H1 (cell line): ENCODE data around the gene SOX30. TPM values are rescaled to one million over a fixed set of nuclear protein-coding genes. Genes with fewer than 3 reads are reported as not detected.
"Not testable (repeated sequence)": the region's sequence is repeated elsewhere in the genome, so short reads cannot be mapped to it uniquely, and the experiment has no call there.

Experiments used
- CTCF ChIA-PET: fragments of 300-600 bp; sonication (Branson Sonifier 250); formaldehyde crosslinking; loops from one replicate; lab custom pipeline; 2021; ENCODE audit not compliant: partially characterized antibody; lab: Charles Lee
- POLR2A ChIA-PET: fragments of 300-600 bp; sonication (Branson Sonifier 250); formaldehyde crosslinking; loops from one replicate; lab custom pipeline; 2021; ENCODE audit warnings: inconsistent platforms; ENCODE audit not compliant: partially characterized antibody; lab: Charles Lee
- DNase-seq, 2 experiments: peaks; one replicate each; pipeline versions ENCODE4 v3.0.0 to v3.0.0-alpha.2; 2010 to 2022; ENCODE audit warnings: low spot score in 2 of 2, low read depth in 1 of 2, mixed read lengths in 1 of 2
- FAIRE-seq: peaks from 2 replicates; lab custom pipeline; 2011; peaks lifted over from hg19 to GRCh38; lab: Jason Lieb, UNC
- H2AFZ ChIP-seq: 2 replicates; pipeline ENCODE4 v1.8.1; 2012; ENCODE audit warnings: low read length, inconsistent platforms
- H2AK5ac ChIP-seq: 2 replicates; pipeline ENCODE4 v1.6.1; 2013; ENCODE audit warnings: low read depth, low read length
- H2BK120ac ChIP-seq: replicated peaks from 2 replicates; pipeline ENCODE3; 2013; ENCODE audit warnings: low read depth, low read length, inconsistent platforms
- H2BK12ac ChIP-seq: 2 replicates; pipeline ENCODE4 v1.6.1; 2013; ENCODE audit warnings: low read depth, low read length
- H2BK15ac ChIP-seq: 2 replicates; pipeline ENCODE4 v1.6.1; 2013; ENCODE audit warnings: low read length
- H2BK20ac ChIP-seq: 2 replicates; pipeline ENCODE4 v1.6.1; 2013; ENCODE audit warnings: low read length
- H2BK5ac ChIP-seq: 2 replicates; pipeline ENCODE4 v1.6.1; 2013; ENCODE audit warnings: low read depth, low read length
- H3K14ac ChIP-seq: 2 replicates; pipeline ENCODE4 v1.6.1; 2013; ENCODE audit warnings: inconsistent platforms; ENCODE audit not compliant: insufficient read length
- H3K18ac ChIP-seq: 2 replicates; pipeline ENCODE4 v1.6.1; 2013; ENCODE audit warnings: low read length; ENCODE audit errors: extremely low read depth
- H3K23ac ChIP-seq: 2 replicates; pipeline ENCODE4 v1.6.1; 2013; ENCODE audit warnings: inconsistent platforms; ENCODE audit not compliant: insufficient read length
- H3K23me2 ChIP-seq: 2 replicates; pipeline ENCODE4 v1.6.1; 2013; ENCODE audit warnings: low read depth, low read length
- H3K27ac ChIP-seq: 2 replicates; pipeline ENCODE4 v1.6.1; 2011; ENCODE audit warnings: low read depth, low read length, inconsistent platforms
- H3K27me3 ChIP-seq, 4 experiments: replicated peaks in 1 of 4; 1 replicate in 1 of 4; 2 replicates in 3 of 4; pipeline versions ENCODE4 v1.6.1 to v1.8.1; 2011 to 2013; ENCODE audit warnings: low read length in 3 of 4, mild to moderate bottlenecking in 3 of 4, inconsistent platforms in 2 of 4, mixed read lengths in 2 of 4, moderate library complexity in 1 of 4; ENCODE audit not compliant: control insufficient read depth in 3 of 4, insufficient read depth in 3 of 4; ENCODE audit errors: extremely low read depth in 1 of 4
- H3K36me3 ChIP-seq, 4 experiments: 2 replicates each; pipeline versions ENCODE4 v1.6.1 to v1.8.1; 2011 to 2013; ENCODE audit warnings: mild to moderate bottlenecking in 4 of 4, low read length in 3 of 4, moderate library complexity in 2 of 4, control low read depth in 1 of 4, inconsistent platforms in 1 of 4; ENCODE audit not compliant: insufficient read depth in 4 of 4, control insufficient read depth in 2 of 4
- H3K4ac ChIP-seq: replicated peaks from 2 replicates; pipeline ENCODE3; 2013; ENCODE audit warnings: low read length, low read depth, mixed read lengths, inconsistent platforms; ENCODE audit not compliant: insufficient read length
- H3K4me1 ChIP-seq, 4 experiments: replicated peaks in 1 of 4; 1 replicate in 1 of 4; 2 replicates in 3 of 4; pipeline versions ENCODE4 v1.6.1 to v1.8.1; 2011 to 2013; ENCODE audit warnings: low read length in 3 of 4, inconsistent platforms in 2 of 4, mixed read lengths in 1 of 4; ENCODE audit not compliant: insufficient read depth in 4 of 4, control insufficient read depth in 3 of 4
- H3K4me2 ChIP-seq, 2 experiments: 2 replicates each; pipeline versions ENCODE4 v1.6.1 to v1.8.1; 2011 to 2013; ENCODE audit warnings: low read depth in 2 of 2, low read length in 2 of 2, control low read depth in 1 of 2, inconsistent platforms in 1 of 2, mild to moderate bottlenecking in 1 of 2; ENCODE audit not compliant: insufficient read depth in 1 of 2
- H3K4me3 ChIP-seq, 4 experiments: fragments of 200-600, 300-600 bp in 1 of 4; sonication (generic), shearing (Covaris generic), sonication (Bioruptor Twin) in 1 of 4; 2 replicates each; pipeline versions ENCODE4 v1.5.1 to v1.8.1; 2011 to 2016; ENCODE audit warnings: low read length in 4 of 4, low read depth in 3 of 4, control low read depth in 2 of 4, inconsistent platforms in 2 of 4, mild to moderate bottlenecking in 2 of 4, mixed read lengths in 1 of 4, moderate library complexity in 1 of 4; ENCODE audit not compliant: insufficient read depth in 2 of 4; ENCODE audit errors: extremely low read depth in 1 of 4
- H3K56ac ChIP-seq: replicated peaks from 2 replicates; pipeline ENCODE3; 2013; ENCODE audit warnings: low read depth, mild to moderate bottlenecking, mixed read lengths, low read length, inconsistent platforms; ENCODE audit not compliant: insufficient read length
- H3K79me1 ChIP-seq: 2 replicates; pipeline ENCODE4 v1.6.1; 2013; ENCODE audit warnings: low read depth, low read length, control low read depth
- H3K79me2 ChIP-seq, 2 experiments: 2 replicates each; pipeline versions ENCODE4 v1.6.1 to v1.8.1; 2012 to 2013; ENCODE audit warnings: low read length in 2 of 2, mild to moderate bottlenecking in 2 of 2, inconsistent platforms in 1 of 2; ENCODE audit not compliant: insufficient read depth in 2 of 2, control insufficient read depth in 1 of 2
- H3K9ac ChIP-seq, 4 experiments: replicated peaks in 1 of 4; 1 replicate in 1 of 4; 2 replicates in 3 of 4; pipeline versions ENCODE4 v1.6.1 to v1.8.1; 2011 to 2013; ENCODE audit warnings: low read depth in 3 of 4, low read length in 3 of 4, control low read depth in 2 of 4, mild to moderate bottlenecking in 2 of 4, moderate library complexity in 2 of 4, inconsistent platforms in 1 of 4; ENCODE audit errors: extremely low read depth in 1 of 4
- H3K9me3 ChIP-seq, 2 experiments: 2 replicates each; pipeline versions ENCODE4 v1.6.1 to v1.8.1; 2012 to 2013; ENCODE audit warnings: mild to moderate bottlenecking in 2 of 2, moderate library complexity in 2 of 2, control low read depth in 1 of 2, inconsistent platforms in 1 of 2, low read depth in 1 of 2, low read length in 1 of 2, mixed read lengths in 1 of 2; ENCODE audit not compliant: insufficient read depth in 2 of 2
- H4K20me1 ChIP-seq, 2 experiments: replicated peaks in 1 of 2; 2 replicates each; pipeline versions ENCODE3 to v1.8.1; 2011 to 2013; ENCODE audit warnings: inconsistent platforms in 2 of 2, low read length in 2 of 2, mild to moderate bottlenecking in 1 of 2; ENCODE audit not compliant: insufficient read depth in 2 of 2, control insufficient read depth in 1 of 2
- H4K5ac ChIP-seq: 2 replicates; pipeline ENCODE4 v1.6.1; 2013; ENCODE audit warnings: low read length, low read depth, mixed read lengths, inconsistent platforms; ENCODE audit not compliant: insufficient read length
- H4K8ac ChIP-seq: 2 replicates; pipeline ENCODE4 v1.8.0; 2013; ENCODE audit warnings: mild to moderate bottlenecking, moderate library complexity, low read length, inconsistent platforms; ENCODE audit not compliant: insufficient read depth; ENCODE audit errors: extremely low read depth
- H4K91ac ChIP-seq: replicated peaks from 2 replicates; pipeline ENCODE3; 2013; ENCODE audit warnings: low read length, mixed read lengths, inconsistent platforms; ENCODE audit not compliant: insufficient read length
- WGBS, 2 experiments: shearing (Covaris generic) in 1 of 2; methylation state at CpG; one replicate each; pipeline versions ENCODE4 v1.1.6 to v1.1.7; 2013 to 2015; ENCODE audit warnings: low lambda C conversion rate in 2 of 2, mixed read lengths in 2 of 2, inconsistent platforms in 1 of 2, low coverage in 1 of 2, missing lambda C conversion rate in 1 of 2; ENCODE audit not compliant: insufficient replicate concordance in 2 of 2, insufficient coverage in 1 of 2, insufficient read length in 1 of 2; ENCODE audit errors: extremely low coverage in 1 of 2, missing lambda C conversion rate in 1 of 2; 5-methylcytosine and 5-hydroxymethylcytosine counted together
- polyA plus RNA-seq, 7 experiments: library from polyadenylated mRNA; depleted of rRNA in 3 of 7; stranded (reverse) in 5 of 7; unstranded in 2 of 7; fragments of >200 nt in 5 of 7; fragments of 200-250 nt in 2 of 7; gene quantifications; 1 replicate in 5 of 7; 2 replicates in 1 of 7; 4 replicates in 1 of 7; pipeline versions ENCODE4 v1.2.1 to v1.2.3, GENCODE V29; 2011 to 2013; ENCODE audit warnings: missing spikeins in 2 of 7, mixed read lengths in 2 of 7
- total RNA-seq: library from RNA; stranded (reverse); fragmentation: NEBNext Ultra II Directional; extraction: Animal tissue kit (Norgen Biotek cat#: 25700); gene quantifications from 2 replicates; pipeline ENCODE4 v1.2.1, GENCODE V29; 2021

The SOX30 gene
- total and polyA plus RNA-seq, 2 of the 8 experiments (the other 6 are each of a cell fraction or from before 2014, with no cell fraction given) = 0.35 TPM; not detected in 1

DNA sequence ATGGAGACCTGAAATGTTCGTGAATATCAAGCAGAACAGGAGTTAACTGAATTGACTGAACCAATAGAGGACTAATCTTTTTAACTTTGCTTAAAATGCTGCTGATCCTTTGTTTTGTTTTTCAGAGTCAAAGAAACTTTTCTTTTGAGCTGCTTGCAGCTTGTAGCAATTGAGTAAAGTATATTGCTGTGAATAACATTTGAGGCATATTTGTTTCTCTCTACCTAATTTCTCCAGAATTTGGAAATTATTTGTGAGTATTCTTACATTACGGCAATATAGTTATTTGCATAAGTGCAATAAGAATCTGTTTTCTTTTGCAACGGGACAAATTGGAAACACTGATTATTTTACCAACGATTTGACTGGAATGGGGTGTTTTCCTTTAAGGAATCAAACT lies 46.4 kb upstream of the SOX30 start:
- H3K4me2 ChIP-seq, H2AFZ ChIP-seq, H3K79me2 ChIP-seq, H3K23ac ChIP-seq, H4K8ac ChIP-seq, H3K27ac ChIP-seq, POLR2A ChIA-PET, H4K20me1 ChIP-seq, H3K4me3 ChIP-seq, H3K79me1 ChIP-seq, H2BK20ac ChIP-seq, H3K36me3 ChIP-seq, H3K14ac ChIP-seq, FAIRE-seq, H2BK15ac ChIP-seq, H3K27me3 ChIP-seq, H2AK5ac ChIP-seq, H3K56ac ChIP-seq, CTCF ChIA-PET, H3K4ac ChIP-seq, H2BK12ac ChIP-seq, H2BK120ac ChIP-seq, H3K18ac ChIP-seq, DNase-seq, H4K5ac ChIP-seq, H3K23me2 ChIP-seq, H3K9ac ChIP-seq, H4K91ac ChIP-seq, H2BK5ac ChIP-seq, H3K4me1 ChIP-seq: not testable (repeated sequence)
- H3K9me3 ChIP-seq = peaks cover 18 to 31% of the 10 kb centered on the region in 2 experiments
- 77% methylated on average over 4 of the region's 4 CpGs; no CpG with 5 or more reads in 1 of the 2 experiments for WGBS, 2 experiments

- not testable (repeated sequence) for H3K4ac ChIP-seq, H2BK5ac ChIP-seq, H3K27me3 ChIP-seq, H3K23me2 ChIP-seq, H3K56ac ChIP-seq, H3K79me2 ChIP-seq, H4K20me1 ChIP-seq, H3K79me1 ChIP-seq, H2BK15ac ChIP-seq, H3K4me1 ChIP-seq, H3K27ac ChIP-seq, H2BK120ac ChIP-seq, H3K4me3 ChIP-seq, DNase-seq, H3K4me2 ChIP-seq, H3K23ac ChIP-seq, H3K36me3 ChIP-seq, H2BK20ac ChIP-seq, FAIRE-seq, H4K91ac ChIP-seq, H4K8ac ChIP-seq, H2AK5ac ChIP-seq, H2AFZ ChIP-seq, H4K5ac ChIP-seq, H3K14ac ChIP-seq, H2BK12ac ChIP-seq, H3K18ac ChIP-seq, H3K9ac ChIP-seq
- ChIA-PET POLR2A (interaction anchor here (0.9 kb wide), 1 partner anchor 32 kb away, joined by 3 read pairs; no protein-coding TSS in a partner anchor), CTCF (interaction anchor here (1.5 kb wide), 1 partner anchor 47 kb away, joined by 3 read pairs; no protein-coding TSS in a partner anchor)
- WGBS, 2 experiments = 96% methylated on average over 3 of the region's 3 CpGs; no CpG with 5 or more reads in 1 of the 2 experiments
- peaks cover 21 to 29% of the 10 kb centered on the region in 2 experiments for H3K9me3 ChIP-seq
Measured at GRCh38 chr5:157696154-157696553, 43.9 kb upstream of the SOX30 start.
